ENCODE data around the gene ELN. TPM values are rescaled to one million over a fixed set of nuclear protein-coding genes. Genes with fewer than 3 reads are reported as not detected.

ELN gene
- total and polyA plus RNA-seq, 2 of the 4 experiments (the other 2 are of a cell fraction): 2.2 to 14.3 TPM

DNA sequence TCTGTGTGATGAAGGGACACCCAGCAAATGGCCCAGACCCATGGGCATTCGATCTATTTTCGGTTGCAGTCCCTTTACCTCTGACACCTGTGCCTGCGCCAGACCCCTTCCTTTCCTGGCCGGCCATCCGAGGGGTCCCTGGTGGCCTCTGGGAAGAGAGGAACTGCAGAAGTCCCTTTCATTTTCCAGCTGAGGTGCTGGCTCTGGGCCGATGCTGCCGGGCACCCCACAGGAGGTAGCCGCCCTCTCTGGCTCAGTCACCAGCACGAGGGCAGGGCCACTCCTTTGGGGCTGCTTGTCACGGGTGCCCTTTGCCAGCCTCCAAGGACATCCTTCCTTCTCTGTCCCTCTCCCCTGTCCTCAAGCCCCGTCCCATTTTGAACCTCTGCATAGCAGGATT lies 4.2 kb upstream of the ELN start:
- no peak overlapping the region for H3K18ac ChIP-seq (ENCODE audit: low read depth, low read length)
- in situ Hi-C loops (cut with MboI; ENCODE audit: low sequenced_read_pairs): loop anchor here (5.0 kb wide), 1 partner anchor 151 kb away; no protein-coding TSS in a partner anchor
- H4K20me1 ChIP-seq (ENCODE audit: insufficient read depth, low read length): no peaks in the 10 kb centered on the region
- H3K4me3 ChIP-seq (ENCODE audit: insufficient read depth, low read depth, low read length): no peak overlapping the region
- H3K27me3 ChIP-seq (ENCODE audit: control insufficient read depth, insufficient read depth, low read length): no peaks in the 10 kb centered on the region
- H3K4me2 ChIP-seq (ENCODE audit: low read depth, low read length): no peak overlapping the region
- H3K36me3 ChIP-seq (ENCODE audit: control insufficient read depth, insufficient read depth, low read length): no peaks in the 10 kb centered on the region
- CTCF ChIA-PET: no interaction called here
- H3K4me1 ChIP-seq (ENCODE audit: control insufficient read depth, insufficient read depth, low read length): peaks cover 21% of the 10 kb centered on the region
- ATAC-seq (ENCODE audit: low read depth): no peak
- H3K79me1 ChIP-seq (ENCODE audit: low read depth in 1 of 2, low read length in 2 of 2): no peaks in the 10 kb centered on the region; a peak in 1 of 4 replicates
- intact Hi-C loops (cut with micrococcal nuclease): no loop called here
- no peak overlapping the region for H3K9ac ChIP-seq (ENCODE audit: low read depth, low read length)
- no peak for DNase-seq
- POLR2A ChIA-PET (ENCODE audit: unreplicated experiment): no interaction called here
- no peak overlapping the region for H4K5ac ChIP-seq (ENCODE audit: low read depth, low read length)
- H3K9me3 ChIP-seq (ENCODE audit: control insufficient read depth, insufficient read depth, low read length): no peaks in the 10 kb centered on the region
- peak overlapping the region; percentile 81 for H2BK20ac ChIP-seq (ENCODE audit: low read depth, low read length)
- H3K27ac ChIP-seq (ENCODE audit: insufficient read depth, low read length): no peak overlapping the region
- no peak overlapping the region for H3K23ac ChIP-seq (ENCODE audit: low read depth, low read length)
- peak overlapping the region; percentile 71; the same call in 1 of the 2 replicates for H3K14ac ChIP-seq (replicated peaks; ENCODE audit: low read depth, low read length)
- TF ChIP-seq, protein P1, sequence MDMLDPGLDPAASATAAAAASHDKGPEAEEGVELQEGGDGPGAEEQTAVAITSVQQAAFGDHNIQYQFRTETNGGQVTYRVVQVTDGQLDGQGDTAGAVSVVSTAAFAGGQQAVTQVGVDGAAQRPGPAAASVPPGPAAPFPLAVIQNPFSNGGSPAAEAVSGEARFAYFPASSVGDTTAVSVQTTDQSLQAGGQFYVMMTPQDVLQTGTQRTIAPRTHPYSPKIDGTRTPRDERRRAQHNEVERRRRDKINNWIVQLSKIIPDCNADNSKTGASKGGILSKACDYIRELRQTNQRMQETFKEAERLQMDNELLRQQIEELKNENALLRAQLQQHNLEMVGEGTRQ (IDR thresholded peaks at IDR 0.05; ENCODE audit: low read depth, low read length): no peak
- TF ChIP-seq, protein P2, sequence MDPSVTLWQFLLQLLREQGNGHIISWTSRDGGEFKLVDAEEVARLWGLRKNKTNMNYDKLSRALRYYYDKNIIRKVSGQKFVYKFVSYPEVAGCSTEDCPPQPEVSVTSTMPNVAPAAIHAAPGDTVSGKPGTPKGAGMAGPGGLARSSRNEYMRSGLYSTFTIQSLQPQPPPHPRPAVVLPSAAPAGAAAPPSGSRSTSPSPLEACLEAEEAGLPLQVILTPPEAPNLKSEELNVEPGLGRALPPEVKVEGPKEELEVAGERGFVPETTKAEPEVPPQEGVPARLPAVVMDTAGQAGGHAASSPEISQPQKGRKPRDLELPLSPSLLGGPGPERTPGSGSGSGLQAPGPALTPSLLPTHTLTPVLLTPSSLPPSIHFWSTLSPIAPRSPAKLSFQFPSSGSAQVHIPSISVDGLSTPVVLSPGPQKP (IDR thresholded peaks at IDR 0.05; ENCODE audit: borderline replicate concordance, low read depth, low read length): no peak
- TF ChIP-seq MXI1 (IDR thresholded peaks at IDR 0.05; ENCODE audit: borderline replicate concordance, low read depth, low read length): no peak
- no peak for TF ChIP-seq RAD21 (IDR thresholded peaks at IDR 0.05; ENCODE audit: low read length)
- TF ChIP-seq MAFK (IDR thresholded peaks at IDR 0.05; ENCODE audit: low read depth, low read length): no peak
- TF ChIP-seq SMC3 (IDR thresholded peaks at IDR 0.05; ENCODE audit: low read depth, low read length): no peak
- TF ChIP-seq BHLHE40 (IDR thresholded peaks at IDR 0.05; ENCODE audit: low read depth, low read length): no peak
- TF ChIP-seq RCOR1 (IDR thresholded peaks at IDR 0.05; ENCODE audit: insufficient replicate concordance, low read length): no peak
- no peak for TF ChIP-seq POLR2A (IDR thresholded peaks at IDR 0.05; ENCODE audit: low read depth, low read length)
- TF ChIP-seq FOS (IDR thresholded peaks at IDR 0.05; ENCODE audit: low read depth, low read length): no peak
- TF ChIP-seq, protein P3, sequence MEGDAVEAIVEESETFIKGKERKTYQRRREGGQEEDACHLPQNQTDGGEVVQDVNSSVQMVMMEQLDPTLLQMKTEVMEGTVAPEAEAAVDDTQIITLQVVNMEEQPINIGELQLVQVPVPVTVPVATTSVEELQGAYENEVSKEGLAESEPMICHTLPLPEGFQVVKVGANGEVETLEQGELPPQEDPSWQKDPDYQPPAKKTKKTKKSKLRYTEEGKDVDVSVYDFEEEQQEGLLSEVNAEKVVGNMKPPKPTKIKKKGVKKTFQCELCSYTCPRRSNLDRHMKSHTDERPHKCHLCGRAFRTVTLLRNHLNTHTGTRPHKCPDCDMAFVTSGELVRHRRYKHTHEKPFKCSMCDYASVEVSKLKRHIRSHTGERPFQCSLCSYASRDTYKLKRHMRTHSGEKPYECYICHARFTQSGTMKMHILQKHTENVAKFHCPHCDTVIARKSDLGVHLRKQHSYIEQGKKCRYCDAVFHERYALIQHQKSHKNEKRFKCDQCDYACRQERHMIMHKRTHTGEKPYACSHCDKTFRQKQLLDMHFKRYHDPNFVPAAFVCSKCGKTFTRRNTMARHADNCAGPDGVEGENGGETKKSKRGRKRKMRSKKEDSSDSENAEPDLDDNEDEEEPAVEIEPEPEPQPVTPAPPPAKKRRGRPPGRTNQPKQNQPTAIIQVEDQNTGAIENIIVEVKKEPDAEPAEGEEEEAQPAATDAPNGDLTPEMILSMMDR (conservative IDR thresholded peaks at IDR 0.05; ENCODE audit: low read depth, low read length): no peak
- TF ChIP-seq NFE2L2 (IDR thresholded peaks at IDR 0.05; ENCODE audit: low read depth, low read length): no peak
- no peak for TF ChIP-seq CEBPB (IDR thresholded peaks at IDR 0.05; ENCODE audit: low read depth, low read length)
- no peak for TF ChIP-seq CHD1 (IDR thresholded peaks at IDR 0.05; ENCODE audit: low read depth, low read length)
- TF ChIP-seq RFX5 (IDR thresholded peaks at IDR 0.05; ENCODE audit: low read depth, low read length): no peak
- TF ChIP-seq MAZ (IDR thresholded peaks at IDR 0.05; ENCODE audit: borderline replicate concordance, low read depth, low read length): no peak
- peak overlapping the region; percentile 74 for H3K4ac ChIP-seq (ENCODE audit: low read depth, low read length)
- no TSS peak for BruUV-seq (replicated peaks)
- no peak overlapping the region; the same call in 2 of the 3 replicates for H2BK15ac ChIP-seq (ENCODE audit: low read depth, low read length)
- peak overlapping the region; percentile 77 for H2AK5ac ChIP-seq (ENCODE audit: low read depth, low read length)
- H2BK120ac ChIP-seq (ENCODE audit: low read depth, low read length): peak overlapping the region; percentile 50
- whole genome bisulfite sequencing, 2 experiments (ENCODE audit: extremely low coverage in 2 of 2, insufficient read length in 1 of 2): 83% methylated on average over 4 of the region's 11 CpGs; no CpG with 5 or more reads in 1 of the 2 experiments
- peak overlapping the region; percentile 62 for H2AK9ac ChIP-seq (replicated peaks; ENCODE audit: low read depth, low read length, poor library complexity)
- H2AFZ ChIP-seq (replicated peaks; ENCODE audit: low read length, poor library complexity): peak overlapping the region; percentile 7
- H2BK5ac ChIP-seq (ENCODE audit: low read depth, low read length, poor library complexity, severe bottlenecking): no peak overlapping the region
- H4K91ac ChIP-seq (ENCODE audit: insufficient read depth, low read depth, low read length): peak overlapping the region; percentile 21
- dilution Hi-C loops (cut with HindIII; ENCODE audit: low sequenced_read_pairs, unreplicated experiment): no loop called here
- peaks cover 8% of the 10 kb centered on the region for H3K9me1 ChIP-seq (ENCODE audit: insufficient read depth, low read length)
- no peak overlapping the region; the same call in 1 of the 2 replicates for H3K56ac ChIP-seq (ENCODE audit: extremely low read depth, insufficient read depth, low read length)
- H4K8ac ChIP-seq (ENCODE audit: low read depth in 2 of 2, low read length in 2 of 2): no peak overlapping the region

All from IMR-90 (cell line).